Panc1 (cell line): ENCODE results near the gene LUZP2.

Experiments
- POLR2AphosphoS5 ChIP-seq: IDR thresholded peaks from 2 replicates; pipeline ENCODE4 v1.6.1; 2012; ENCODE audit warnings: mild to moderate bottlenecking, low read depth, low read length, moderate library complexity
- TCF7L2 ChIP-seq: IDR thresholded peaks from 2 replicates; pipeline ENCODE4 v1.6.1; 2011; ENCODE audit warnings: mild to moderate bottlenecking, low read depth, low read length, inconsistent platforms
- TF ChIP-seq, protein P1 (sequence below): fragments of 450-650 bp; IDR thresholded peaks from 2 replicates; pipeline ENCODE4 v1.5.1; 2017; ENCODE audit warnings: mild to moderate bottlenecking
- TF ChIP-seq, protein P2 (sequence below), 2 experiments: IDR thresholded peaks; 2 replicates each; pipeline ENCODE4 v1.6.1; 2011 to 2012; ENCODE audit warnings: low read depth in 2 of 2, control low read depth in 1 of 2, low read length in 1 of 2, mild to moderate bottlenecking in 1 of 2, moderate library complexity in 1 of 2; ENCODE audit not compliant: insufficient read depth in 1 of 2

DNA sequence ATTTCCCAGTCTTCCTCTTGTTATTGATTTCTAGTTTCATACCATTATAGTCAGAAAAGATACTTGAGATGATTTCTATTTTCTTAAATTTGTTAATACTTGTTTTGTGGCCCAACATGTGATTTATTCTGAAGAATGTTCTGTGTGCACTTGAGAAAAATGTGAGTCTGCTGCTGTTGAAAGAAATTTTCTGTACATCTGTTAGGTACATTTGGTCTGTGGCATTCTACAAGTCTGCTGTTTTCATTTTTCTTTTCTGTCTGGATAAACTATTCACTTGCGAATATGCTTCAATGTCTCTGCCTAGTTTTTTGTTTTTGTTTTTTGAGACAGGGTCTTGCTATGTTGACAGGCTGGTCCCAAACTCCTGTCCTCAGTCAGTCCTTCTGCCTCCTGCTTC is 26.4 kb upstream of the LUZP2 start:
- TF ChIP-seq, protein P1, sequence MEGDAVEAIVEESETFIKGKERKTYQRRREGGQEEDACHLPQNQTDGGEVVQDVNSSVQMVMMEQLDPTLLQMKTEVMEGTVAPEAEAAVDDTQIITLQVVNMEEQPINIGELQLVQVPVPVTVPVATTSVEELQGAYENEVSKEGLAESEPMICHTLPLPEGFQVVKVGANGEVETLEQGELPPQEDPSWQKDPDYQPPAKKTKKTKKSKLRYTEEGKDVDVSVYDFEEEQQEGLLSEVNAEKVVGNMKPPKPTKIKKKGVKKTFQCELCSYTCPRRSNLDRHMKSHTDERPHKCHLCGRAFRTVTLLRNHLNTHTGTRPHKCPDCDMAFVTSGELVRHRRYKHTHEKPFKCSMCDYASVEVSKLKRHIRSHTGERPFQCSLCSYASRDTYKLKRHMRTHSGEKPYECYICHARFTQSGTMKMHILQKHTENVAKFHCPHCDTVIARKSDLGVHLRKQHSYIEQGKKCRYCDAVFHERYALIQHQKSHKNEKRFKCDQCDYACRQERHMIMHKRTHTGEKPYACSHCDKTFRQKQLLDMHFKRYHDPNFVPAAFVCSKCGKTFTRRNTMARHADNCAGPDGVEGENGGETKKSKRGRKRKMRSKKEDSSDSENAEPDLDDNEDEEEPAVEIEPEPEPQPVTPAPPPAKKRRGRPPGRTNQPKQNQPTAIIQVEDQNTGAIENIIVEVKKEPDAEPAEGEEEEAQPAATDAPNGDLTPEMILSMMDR = no peak
- TF ChIP-seq POLR2AphosphoS5 = no peak
- no peak for TF ChIP-seq TCF7L2
- TF ChIP-seq, protein P2, sequence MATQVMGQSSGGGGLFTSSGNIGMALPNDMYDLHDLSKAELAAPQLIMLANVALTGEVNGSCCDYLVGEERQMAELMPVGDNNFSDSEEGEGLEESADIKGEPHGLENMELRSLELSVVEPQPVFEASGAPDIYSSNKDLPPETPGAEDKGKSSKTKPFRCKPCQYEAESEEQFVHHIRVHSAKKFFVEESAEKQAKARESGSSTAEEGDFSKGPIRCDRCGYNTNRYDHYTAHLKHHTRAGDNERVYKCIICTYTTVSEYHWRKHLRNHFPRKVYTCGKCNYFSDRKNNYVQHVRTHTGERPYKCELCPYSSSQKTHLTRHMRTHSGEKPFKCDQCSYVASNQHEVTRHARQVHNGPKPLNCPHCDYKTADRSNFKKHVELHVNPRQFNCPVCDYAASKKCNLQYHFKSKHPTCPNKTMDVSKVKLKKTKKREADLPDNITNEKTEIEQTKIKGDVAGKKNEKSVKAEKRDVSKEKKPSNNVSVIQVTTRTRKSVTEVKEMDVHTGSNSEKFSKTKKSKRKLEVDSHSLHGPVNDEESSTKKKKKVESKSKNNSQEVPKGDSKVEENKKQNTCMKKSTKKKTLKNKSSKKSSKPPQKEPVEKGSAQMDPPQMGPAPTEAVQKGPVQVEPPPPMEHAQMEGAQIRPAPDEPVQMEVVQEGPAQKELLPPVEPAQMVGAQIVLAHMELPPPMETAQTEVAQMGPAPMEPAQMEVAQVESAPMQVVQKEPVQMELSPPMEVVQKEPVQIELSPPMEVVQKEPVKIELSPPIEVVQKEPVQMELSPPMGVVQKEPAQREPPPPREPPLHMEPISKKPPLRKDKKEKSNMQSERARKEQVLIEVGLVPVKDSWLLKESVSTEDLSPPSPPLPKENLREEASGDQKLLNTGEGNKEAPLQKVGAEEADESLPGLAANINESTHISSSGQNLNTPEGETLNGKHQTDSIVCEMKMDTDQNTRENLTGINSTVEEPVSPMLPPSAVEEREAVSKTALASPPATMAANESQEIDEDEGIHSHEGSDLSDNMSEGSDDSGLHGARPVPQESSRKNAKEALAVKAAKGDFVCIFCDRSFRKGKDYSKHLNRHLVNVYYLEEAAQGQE (IDR thresholded peaks at IDR 0.05; ENCODE audit: insufficient read depth in 1 of 2, low read depth in 2 of 2, low read length in 1 of 2) = no peak
